HG02588 (cell line): Measurements from ENCODE around the gene S100A11.

Experiments used
- ATAC-seq: cut with Tn5 transposase; IDR thresholded peaks from one replicate; pipeline ENCODE4 v1.9.1; 2021; ENCODE audit warnings: mild to moderate bottlenecking, moderate library complexity; ENCODE audit not compliant: unreplicated experiment

The S100A11 gene

DNA sequence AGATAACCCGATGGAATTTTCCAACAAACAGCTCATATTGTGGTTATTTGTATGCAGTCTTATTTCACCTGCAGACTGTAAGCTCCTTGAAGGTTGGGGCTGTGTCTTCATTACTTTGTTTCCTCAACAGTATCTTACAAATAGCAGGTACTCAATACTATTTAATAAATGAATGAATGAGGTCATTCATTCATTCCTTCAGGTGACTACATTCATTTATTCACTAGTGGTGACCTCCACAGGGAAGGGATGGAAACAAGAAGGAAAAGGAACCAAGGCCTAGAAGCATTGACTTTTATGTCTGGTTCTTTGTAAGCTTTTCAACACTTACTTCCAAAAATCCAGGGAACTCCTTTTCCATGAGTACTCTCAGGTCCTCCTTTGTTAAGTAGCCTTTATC lies 51.0 kb downstream of the S100A11 start:
- no peak for ATAC-seq

DNA sequence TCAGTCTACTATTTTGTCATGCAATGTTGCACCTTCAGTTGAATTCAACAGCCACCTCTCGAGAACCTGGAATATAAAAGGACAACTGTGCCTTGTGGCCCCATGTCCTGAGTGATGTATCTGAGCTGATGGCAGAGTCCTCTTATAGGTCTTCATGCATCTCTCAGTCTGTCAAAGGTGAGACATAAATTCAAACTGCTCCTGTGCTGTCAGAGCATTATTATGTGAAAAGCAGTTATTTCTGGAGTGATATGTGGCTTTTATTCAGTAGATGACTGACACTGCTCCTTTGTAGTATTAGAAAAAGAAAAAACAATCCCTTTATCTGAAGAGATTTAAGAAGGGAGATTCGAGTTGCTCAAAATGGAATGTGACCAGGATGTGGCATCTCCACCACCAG lies 51.5 kb downstream of the S100A11 start:
- no peak for ATAC-seq

GRCh38 chr1:151984313-151984956 lies 52.4 kb downstream of the S100A11 start:
- ATAC-seq, result peak; percentile 76
